Activated CD8-positive, alpha-beta T cell treated with anti-CD3 and anti-CD28 coated beads for 36 hours (primary cell): ENCODE results near the gene CNTNAP4. TPM values are rescaled to one million over a fixed set of nuclear protein-coding genes. Genes with fewer than 3 reads are reported as not detected.

Source experiments
- ATAC-seq: fragments of 200-7000 bp; cut with Tn5 transposase; one replicate; pipeline ENCODE4 v1.10.0; 2021; ENCODE audit warnings: mild to moderate bottlenecking, moderate library complexity
- CTCF ChIA-PET: fragments of 350-600 bp; sonication (Branson Sonifier 250); formaldehyde crosslinking; loops from one replicate; lab custom pipeline; 2021; ENCODE audit warnings: antibody characterized with exemption; lab: Charles Lee
- POLR2A ChIA-PET: fragments of 350-600 bp; sonication (Branson Sonifier 250); formaldehyde crosslinking; loops from one replicate; lab custom pipeline; 2021; ENCODE audit warnings: antibody characterized with exemption; lab: Charles Lee
- DNase-seq: peaks from one replicate; pipeline ENCODE4 v3.0.0-alpha.2; 2020
- H3K27ac Mint-ChIP-seq: one replicate; pipeline ENCODE4 v1.8.0; 2021; ENCODE audit warnings: mild to moderate bottlenecking, mixed read lengths
- H3K27me3 Mint-ChIP-seq: one replicate; pipeline ENCODE4 v1.8.0; 2021; ENCODE audit warnings: mixed read lengths
- H3K36me3 Mint-ChIP-seq: one replicate; pipeline ENCODE4 v1.8.0; 2021; ENCODE audit warnings: low read depth, mixed read lengths
- H3K4me1 Mint-ChIP-seq: one replicate; pipeline ENCODE4 v1.8.0; 2021; ENCODE audit warnings: low read depth, mixed read lengths
- H3K4me3 Mint-ChIP-seq: one replicate; pipeline ENCODE4 v1.8.0; 2021; ENCODE audit warnings: mild to moderate bottlenecking, moderate library complexity, mixed read lengths
- H3K9me3 Mint-ChIP-seq: one replicate; pipeline ENCODE4 v1.8.0; 2021; ENCODE audit warnings: mixed read lengths
- CTCF ChIP-seq: fragments of 200-600 bp; IDR thresholded peaks from one replicate; pipeline ENCODE4 v1.8.0; 2022; ENCODE audit warnings: antibody characterized with exemption, mild to moderate bottlenecking
- intact Hi-C: fragments of 100-400 bp; cut with micrococcal nuclease; formaldehyde crosslinking; loops from one replicate; pipeline ENCODE4 v1.10.0; 2022
- total RNA-seq, 2 experiments: library from RNA; stranded (reverse); gene quantifications; one replicate each; pipeline ENCODE4 v1.2.3, GENCODE V29; 2021

Gene CNTNAP4
- total RNA-seq, 2 experiments from 2014 or later = not detected

- H3K4me3 Mint-ChIP-seq = no peak overlapping the region
- peaks cover 5% of the 10 kb centered on the region for H3K9me3 Mint-ChIP-seq
- no peak for TF ChIP-seq CTCF
- no peak for ATAC-seq
- no peaks in the 10 kb centered on the region for H3K4me1 Mint-ChIP-seq
- ChIA-PET POLR2A (no interaction called here), CTCF (no interaction called here)
- H3K27me3 Mint-ChIP-seq = no peaks in the 10 kb centered on the region
- no peak for DNase-seq
- intact Hi-C loops = no loop called here
- no peaks in the 10 kb centered on the region for H3K36me3 Mint-ChIP-seq
- H3K27ac Mint-ChIP-seq = no peak overlapping the region
Observed at GRCh38 chr16:76441876-76442275, 164.7 kb downstream of the CNTNAP4 start.

- Mint-ChIP-seq H3K4me1 (no peaks in the 10 kb centered on the region), H3K27ac (no peak overlapping the region), H3K27me3 (no peaks in the 10 kb centered on the region), H3K9me3 (peaks cover 5% of the 10 kb centered on the region), H3K4me3 (no peak overlapping the region), H3K36me3 (no peaks in the 10 kb centered on the region)
- TF ChIP-seq CTCF = no peak
- ChIA-PET CTCF (no interaction called here), POLR2A (no interaction called here)
- ATAC-seq = no peak
- intact Hi-C loops = no loop called here
- DNase-seq = no peak
Observed at GRCh38 chr16:76443973-76444372, 166.8 kb downstream of the CNTNAP4 start.

DNA sequence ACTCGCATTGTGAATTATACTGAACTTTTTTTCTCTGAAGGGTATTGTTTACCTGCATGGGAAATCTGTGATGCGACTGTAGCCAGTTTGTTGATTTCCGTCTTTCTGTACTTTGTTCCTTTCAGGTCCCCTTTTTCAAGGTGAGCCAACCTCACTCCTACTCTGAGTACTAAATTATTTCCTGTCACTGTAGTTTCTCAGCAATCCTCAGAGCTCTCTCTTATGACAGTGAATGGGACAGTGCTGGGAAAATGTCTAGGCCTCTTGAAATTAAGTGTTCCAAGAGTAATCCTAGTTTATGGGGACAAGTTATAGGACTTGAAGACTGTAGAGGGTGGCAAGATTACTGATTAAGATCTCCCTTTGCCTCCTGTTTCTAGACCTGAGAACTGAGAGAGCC is 167.6 kb downstream of the CNTNAP4 start:
- DNase-seq (no peak), ATAC-seq (no peak)
- Mint-ChIP-seq H3K27ac (no peak overlapping the region), H3K9me3 (peaks cover 5% of the 10 kb centered on the region), H3K27me3 (no peaks in the 10 kb centered on the region), H3K4me3 (no peak overlapping the region), H3K4me1 (no peaks in the 10 kb centered on the region), H3K36me3 (no peaks in the 10 kb centered on the region)
- ChIA-PET POLR2A (no interaction called here), CTCF (no interaction called here)
- intact Hi-C loops = no loop called here
- TF ChIP-seq CTCF = no peak

GRCh38 chr16:76445815-76446214 is 168.6 kb downstream of the CNTNAP4 start:
- POLR2A ChIA-PET = no interaction called here
- intact Hi-C loops = no loop called here
- no peak for ATAC-seq

GRCh38 chr16:76446251-76446650 is 169.1 kb downstream of the CNTNAP4 start:
- Mint-ChIP-seq H3K36me3 (no peaks in the 10 kb centered on the region), H3K27ac (no peak overlapping the region), H3K4me3 (no peak overlapping the region), H3K27me3 (no peaks in the 10 kb centered on the region), H3K9me3 (peaks cover 4% of the 10 kb centered on the region), H3K4me1 (no peaks in the 10 kb centered on the region)
- ChIA-PET CTCF (no interaction called here), POLR2A (no interaction called here)
- intact Hi-C loops = no loop called here
- no peak for TF ChIP-seq CTCF
- ATAC-seq (no peak), DNase-seq (no peak)

More at GRCh38 chr16:76445815-76446214, 168.6 kb downstream of the CNTNAP4 start:
- no peaks in the 10 kb centered on the region for H3K27me3 Mint-ChIP-seq
- H3K9me3 Mint-ChIP-seq = peaks cover 5% of the 10 kb centered on the region
- no peaks in the 10 kb centered on the region for H3K36me3 Mint-ChIP-seq
- DNase-seq = no peak
- CTCF ChIA-PET = no interaction called here
- no peak for TF ChIP-seq CTCF
- H3K4me1 Mint-ChIP-seq = no peaks in the 10 kb centered on the region
- no peak overlapping the region for H3K27ac Mint-ChIP-seq
- no peak overlapping the region for H3K4me3 Mint-ChIP-seq
